HL-60/S4 treated with phorbol 12-myristate 13-acetate at 8.2 ng/mL for 4 days and 3 days (cell line): ENCODE measurements around the gene TMEM221.

ENCODE experiments used
- in situ Hi-C: fragments of 300-500 bp; cut with MboI; formaldehyde crosslinking; loops from 2 replicates; pipeline ENCODE4 v1.15.0; 2022; ENCODE audit warnings: low sequenced_read_pairs

The TMEM221 gene

DNA sequence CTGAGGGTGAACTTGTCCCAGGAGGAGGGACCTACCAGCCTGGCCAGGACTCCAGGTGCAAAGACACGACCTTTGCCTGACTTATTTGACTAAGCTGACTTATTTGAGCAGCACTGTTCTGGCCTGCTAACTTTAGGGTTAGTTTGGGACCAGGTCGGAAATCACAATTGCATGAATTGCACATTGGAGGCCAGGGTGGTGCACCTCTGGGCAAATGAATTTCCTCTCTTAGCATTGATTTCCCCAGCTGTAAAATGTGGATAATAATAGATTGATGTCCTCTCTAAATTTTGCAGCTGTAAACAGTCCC lies 41.6 kb downstream of the TMEM221 start:
- in situ Hi-C loops, result no loop called here

DNA sequence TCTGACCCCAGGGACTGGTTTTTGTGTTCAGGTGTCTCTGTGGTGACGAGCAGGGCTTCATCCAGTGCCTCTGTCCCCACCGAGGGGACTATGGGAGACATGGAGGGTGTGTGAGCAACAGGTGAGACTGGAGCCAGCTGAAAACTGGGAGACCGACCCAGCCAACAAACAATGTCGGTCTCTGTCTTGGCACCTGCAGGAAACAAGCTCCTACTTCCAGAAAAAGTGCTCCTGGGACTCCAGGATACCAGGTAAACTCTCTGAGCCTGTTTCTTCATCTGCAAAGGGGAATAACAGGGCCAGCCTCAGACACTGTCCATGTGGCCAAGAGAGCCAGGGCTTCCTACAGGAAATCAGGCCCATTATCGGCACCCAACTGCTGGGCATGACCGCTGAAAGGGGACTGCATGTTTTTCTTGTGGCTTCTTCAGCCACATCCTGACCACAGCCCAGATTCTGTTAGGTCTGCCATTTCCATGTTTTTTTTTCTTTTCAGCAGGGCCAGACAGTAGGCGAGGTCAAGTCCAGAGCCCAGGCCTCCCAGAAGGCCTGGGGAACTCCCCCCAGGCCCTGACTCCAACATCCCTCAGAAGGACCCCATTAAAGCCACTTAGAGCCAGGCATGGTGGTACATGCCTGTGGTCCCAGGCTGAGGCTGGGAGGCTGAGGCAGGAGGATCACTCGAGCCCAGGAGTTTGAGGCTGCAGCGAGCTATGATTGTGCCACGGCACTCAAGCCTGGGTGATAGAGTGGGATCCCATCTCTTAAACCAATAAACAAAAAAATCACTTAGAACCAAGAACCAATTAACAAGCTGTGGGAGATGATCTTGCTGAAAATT lies 42.2 kb downstream of the TMEM221 start:
- in situ Hi-C loops, result no loop called here

DNA sequence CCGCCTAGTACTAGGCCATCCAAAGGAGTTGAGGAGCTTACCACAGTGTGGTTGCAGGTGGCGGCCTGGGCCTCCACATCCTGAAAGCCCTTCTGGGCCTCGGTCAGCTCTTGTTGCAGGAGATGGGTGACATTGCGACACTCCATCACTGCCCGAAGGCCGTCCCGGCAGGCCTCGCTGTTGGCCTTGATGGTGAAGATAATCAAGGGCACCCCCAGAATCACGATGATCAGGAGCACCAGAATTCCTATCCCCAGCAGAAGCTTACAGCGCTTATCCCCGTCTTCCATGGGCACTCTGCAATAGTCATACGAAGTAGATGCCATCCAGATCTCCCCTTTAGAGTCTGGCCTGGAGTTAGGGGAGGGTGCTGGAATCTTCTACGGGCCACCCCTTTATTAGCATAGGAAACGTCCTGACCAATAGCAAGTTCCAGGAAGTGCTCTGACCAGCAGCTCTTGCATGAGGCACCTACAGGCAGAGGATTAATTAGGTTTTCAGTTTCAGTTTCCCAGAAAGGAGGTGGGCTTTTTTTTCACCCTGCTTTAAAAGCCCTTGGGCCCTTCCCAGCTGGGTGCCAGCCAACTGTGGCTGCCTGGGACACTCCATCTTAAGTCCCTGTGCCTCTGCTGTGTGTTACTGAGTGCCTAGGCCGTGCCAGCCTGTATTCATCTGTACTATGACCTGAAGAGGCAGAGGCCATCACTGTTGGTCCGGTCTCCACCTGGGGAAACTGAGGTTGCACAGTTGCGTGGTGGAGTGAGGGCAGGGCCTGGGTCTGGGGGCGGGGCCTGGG lies 43.0 kb downstream of the TMEM221 start, which contains the start of gene BST2:
TSS of gene BST2 (minus strand) at position 381 of the 796 bp plus-strand sequence. CDS start at position 326, 55 bp downstream.
- in situ Hi-C loops, result no loop called here

DNA sequence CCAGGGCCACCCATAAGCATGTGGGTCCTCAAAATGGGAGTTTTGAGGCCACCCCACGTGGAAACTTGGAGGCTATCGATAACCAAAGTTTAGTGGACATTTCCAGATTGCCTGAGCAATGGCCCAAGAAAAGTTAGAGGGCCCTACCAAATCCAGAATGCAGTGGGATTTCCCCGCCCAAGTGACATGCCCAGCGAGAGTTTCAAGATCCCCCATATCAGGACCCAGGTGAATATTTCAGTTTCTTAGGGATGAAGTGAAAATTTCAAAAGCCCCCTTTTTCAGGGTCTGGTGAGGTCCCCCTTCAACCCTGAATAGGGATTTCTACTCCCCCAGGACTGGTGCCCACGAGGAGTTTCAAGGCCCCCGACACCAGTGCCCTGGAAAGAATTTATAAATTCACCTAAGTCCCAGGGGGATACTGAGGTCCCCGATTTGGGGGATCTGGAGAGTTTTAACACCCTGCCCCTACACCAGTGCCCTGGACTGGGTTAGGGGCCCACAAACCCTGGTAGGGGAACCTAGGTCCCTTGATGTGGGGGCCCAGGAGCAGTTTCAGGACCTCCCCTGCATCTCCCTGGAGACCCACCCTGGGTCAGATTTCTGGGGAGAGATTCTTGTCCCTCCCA lies 43.7 kb downstream of the TMEM221 start:
- in situ Hi-C loops, result no loop called here

DNA sequence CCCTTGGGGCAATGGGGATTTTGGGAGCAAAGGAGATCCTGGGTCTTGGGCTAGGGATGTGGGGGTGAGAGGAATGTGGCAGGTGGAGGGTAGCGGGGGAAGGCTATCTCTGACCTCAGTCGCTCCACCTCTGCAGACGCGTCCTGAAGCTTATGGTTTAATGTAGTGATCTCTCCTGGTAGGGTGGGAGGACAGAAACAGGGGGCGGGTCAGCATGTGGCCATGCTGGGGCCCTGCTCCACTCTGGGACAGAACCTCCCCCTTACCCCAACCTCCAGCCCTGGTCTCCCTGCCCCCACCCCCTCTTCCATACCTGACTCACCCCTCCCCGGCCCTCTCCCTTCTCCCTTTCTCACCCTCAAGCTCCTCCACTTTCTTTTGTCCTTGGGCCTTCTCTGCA lies 44.5 kb downstream of the TMEM221 start:
- in situ Hi-C loops, result no loop called here

DNA sequence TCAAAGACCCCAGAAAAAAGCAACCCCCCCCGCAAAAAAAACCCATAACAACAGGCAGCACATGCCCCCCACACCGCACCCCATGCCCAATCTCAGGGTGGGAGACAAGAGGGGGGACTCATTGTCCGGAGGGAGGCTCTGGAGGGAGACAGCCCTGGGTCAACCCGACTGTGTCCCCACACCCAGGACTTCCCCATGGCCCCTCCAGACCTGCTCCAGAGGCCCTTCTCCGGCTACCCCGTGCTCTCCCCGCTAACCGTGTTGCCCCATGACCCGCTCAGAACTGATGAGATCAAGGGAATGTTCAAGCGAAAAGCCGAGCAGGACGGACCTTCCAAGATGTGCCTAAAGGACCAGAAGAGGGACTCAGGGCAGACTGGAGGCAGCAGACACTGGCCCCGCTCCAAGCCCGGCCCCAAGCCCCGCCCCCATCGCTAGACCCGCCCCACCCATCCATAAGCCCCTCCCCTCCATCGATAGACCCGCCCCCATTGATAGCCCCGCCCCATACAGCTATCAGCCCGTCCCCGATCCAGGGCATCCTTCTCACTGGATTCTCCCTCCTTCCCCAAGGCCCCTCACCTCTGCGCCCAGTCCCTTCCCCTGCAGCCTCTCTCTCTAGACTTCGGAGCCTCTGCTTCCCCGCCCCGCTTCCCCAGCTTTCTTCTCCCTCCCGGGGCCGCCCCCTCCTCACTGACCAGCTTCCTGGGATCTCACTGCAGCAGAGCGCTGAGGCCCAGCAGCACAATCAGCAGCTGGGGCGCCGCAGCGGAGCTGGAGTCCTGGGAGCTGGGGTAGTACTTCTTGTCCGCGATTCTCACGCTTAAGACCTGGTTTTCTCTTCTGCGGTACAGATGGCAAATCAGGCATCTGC lies 45.2 kb downstream of the TMEM221 start:
- in situ Hi-C loops, result no loop called here

DNA sequence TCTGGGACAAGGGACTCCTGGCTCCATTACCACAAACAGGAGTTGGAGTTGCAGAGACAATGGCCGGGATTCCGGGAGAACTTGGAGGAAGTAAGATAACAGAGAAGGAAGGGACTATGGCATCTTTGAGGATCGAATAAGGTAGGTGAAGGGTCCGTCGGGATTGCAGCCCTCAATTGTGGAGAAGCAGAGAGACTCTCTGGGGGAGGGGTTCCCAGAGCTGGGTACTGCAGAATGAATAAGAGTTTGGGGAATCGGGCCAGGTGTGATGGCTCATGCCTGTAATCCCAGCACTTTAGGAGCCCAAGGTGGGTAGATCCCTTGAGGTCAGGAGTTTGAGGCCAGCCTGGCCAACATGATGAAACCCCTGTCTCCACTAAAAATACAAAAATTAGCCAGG lies 46.8 kb downstream of the TMEM221 start:
- in situ Hi-C loops, result no loop called here

DNA sequence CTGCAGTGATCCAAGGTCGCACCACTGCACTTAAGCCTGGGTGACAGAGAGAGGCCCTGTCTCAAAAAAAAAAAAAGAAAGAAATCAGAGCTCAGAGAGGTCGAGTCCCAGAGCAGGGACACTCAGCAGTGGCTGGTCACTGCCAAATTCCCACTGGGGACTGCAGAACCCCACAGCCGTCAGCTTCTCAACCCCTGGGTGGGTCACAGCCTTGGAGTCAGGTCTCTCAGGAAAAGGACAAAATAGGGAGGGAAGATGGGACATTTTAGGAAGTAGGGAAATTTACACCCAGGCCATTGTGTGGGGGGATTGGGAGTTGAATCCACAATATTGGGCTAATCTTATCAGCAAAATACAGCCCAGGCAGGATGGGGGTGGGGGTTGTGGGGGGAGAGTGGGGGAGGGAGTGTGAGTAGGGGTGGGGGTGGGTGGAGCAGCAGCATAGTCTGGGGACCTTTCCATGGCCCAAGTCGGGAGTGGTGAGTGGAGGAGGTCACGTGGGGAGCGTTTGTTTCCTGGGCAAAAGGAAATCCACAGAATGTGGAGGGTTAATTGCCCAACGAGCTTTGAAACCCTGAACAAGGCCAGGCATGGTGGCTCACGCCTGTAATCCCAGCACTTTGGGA lies 49.5 kb downstream of the TMEM221 start:
- in situ Hi-C loops, result no loop called here

DNA sequence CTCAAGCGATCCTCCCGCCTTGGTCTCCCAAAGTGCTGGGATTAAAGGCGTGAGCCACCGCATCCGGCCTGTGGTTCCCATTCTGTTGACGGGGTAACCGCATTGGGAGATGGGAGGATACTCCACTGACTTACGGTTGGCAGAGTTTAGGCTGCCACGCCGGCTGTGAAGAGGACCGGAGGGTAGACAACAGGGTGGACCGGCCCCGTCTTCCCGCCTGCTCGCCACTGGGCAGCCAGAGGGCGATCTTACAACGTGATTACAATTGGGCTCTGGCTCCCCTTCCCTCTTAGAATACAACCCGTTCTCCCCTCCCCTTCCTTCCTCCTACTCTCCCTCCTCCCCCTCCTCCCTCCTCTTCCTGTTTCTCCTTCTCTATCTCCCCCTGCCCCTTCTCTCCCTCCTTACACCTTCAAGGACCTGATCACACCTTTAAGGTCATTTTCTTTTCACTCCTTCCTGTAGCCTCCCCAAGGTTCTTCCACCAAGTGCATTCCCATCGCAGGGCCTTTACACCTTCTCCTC lies 53.5 kb downstream of the TMEM221 start:
- in situ Hi-C loops, result no loop called here

DNA sequence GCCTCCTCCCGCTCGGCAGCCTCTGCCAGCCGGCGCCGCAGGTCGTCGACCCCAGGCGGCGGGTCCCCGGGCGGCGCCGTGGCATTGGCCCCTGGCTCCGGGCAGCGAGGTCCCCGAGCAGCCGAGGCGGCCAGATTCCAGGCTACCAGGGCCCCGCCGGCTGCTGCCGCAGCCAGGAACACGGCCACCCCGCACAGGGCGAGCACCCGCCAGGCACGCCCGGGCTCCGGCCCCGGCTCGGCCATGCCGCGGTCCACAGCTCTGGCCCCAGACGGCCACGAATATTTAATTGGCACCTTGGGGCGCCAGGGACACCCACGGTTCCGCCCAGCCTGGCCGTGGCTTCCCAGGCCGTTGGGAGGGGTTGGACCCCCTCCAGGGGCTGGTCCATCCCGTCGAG lies 54.6 kb downstream of the TMEM221 start, which contains the start of gene CCDC194:
TSS of gene CCDC194 (minus strand) at position 283 of the 400 bp plus-strand sequence. CDS start at position 245, 38 bp downstream.
- in situ Hi-C loops, result no loop called here

DNA sequence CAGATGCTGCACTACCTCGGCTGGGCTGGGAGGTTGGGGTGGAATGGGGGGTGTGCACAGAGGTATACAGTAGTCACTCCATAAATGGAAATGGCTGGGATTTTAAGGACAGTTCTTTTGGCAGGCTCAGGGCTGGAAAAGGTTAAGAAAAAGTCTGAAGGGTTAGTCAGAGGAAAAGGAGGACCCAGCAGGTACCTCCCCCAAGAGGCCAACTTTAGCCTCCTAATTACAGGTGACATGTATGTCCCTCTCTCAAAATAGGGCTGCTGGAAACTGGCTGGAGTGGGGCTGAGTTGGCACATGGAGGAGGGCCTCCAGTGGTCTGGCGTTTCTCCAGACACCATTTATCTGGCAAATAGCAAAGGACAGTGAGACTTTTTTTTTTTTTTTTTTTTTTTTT lies 55.5 kb downstream of the TMEM221 start:
- in situ Hi-C loops, result no loop called here

DNA sequence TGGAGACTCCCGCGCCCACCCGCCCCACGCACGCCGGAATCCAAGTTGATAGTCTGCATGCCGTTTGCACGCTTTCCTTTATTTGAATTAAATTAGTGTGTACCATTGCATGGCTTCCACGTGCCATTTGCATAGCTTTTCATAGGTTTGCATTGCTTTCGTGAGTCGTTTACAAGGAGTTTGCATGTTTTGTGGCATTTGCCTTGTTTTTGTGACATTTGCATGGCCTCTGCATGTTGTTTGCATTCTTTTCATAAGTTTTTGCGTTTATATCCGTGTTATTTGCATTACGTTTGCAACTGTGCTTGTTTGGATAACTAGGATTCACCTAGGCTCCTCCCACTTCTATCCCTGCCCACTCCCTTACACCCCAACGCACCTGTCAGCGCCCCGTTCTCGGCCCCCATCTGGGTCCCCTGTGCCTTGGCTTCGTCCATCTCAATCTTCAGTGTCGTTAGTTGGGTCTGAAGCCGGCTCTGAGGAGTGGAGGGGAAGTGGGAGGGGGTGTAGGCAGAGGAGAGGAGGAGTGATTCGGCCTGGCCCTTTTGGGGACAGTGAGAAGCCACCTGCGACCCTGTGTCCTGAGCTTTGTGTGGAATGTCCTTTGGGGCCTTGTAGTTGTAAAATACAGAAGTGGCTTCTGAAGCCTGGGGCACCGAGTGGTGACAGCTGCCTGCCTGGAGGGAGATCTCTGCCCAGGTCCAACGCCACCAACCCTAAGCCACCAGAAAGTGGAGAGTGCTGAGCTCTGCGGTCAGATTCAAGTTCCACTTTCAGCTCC lies 56.9 kb downstream of the TMEM221 start:
- in situ Hi-C loops, result no loop called here

DNA sequence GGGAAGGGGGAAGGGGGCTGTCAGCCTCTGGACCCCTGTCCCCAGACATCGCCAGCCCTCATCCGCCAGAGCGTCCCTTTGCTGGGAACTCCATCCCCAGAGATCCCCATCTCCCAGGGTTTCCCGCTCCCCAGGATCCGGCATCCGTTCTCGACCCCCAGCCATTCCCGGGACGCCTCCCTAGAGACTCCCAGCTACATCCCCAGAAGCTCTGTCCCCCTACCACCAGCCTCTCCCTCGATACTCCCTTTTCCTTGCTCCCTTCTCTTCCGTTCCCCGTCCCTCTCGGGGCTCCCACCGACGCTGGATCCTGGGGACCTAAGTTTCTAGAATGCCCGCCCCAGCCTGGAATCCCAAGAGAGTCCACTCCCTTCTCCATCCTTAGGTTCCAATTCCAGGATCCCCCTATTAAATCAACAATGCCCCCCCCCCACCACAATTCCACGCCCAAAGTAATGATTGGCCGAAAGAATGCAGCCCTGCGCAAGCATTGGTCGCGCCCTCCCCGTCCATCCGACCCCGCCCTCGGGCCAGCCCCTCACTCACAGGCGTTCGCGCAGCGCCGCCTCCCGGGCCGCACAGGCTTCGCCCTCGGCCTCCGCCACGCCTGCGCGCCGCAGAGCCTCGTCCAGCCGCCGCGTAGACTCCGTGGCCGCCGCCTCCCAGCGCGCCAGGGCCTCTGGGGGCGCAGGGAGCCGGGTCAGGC lies 57.6 kb downstream of the TMEM221 start:
- in situ Hi-C loops, result no loop called here

DNA sequence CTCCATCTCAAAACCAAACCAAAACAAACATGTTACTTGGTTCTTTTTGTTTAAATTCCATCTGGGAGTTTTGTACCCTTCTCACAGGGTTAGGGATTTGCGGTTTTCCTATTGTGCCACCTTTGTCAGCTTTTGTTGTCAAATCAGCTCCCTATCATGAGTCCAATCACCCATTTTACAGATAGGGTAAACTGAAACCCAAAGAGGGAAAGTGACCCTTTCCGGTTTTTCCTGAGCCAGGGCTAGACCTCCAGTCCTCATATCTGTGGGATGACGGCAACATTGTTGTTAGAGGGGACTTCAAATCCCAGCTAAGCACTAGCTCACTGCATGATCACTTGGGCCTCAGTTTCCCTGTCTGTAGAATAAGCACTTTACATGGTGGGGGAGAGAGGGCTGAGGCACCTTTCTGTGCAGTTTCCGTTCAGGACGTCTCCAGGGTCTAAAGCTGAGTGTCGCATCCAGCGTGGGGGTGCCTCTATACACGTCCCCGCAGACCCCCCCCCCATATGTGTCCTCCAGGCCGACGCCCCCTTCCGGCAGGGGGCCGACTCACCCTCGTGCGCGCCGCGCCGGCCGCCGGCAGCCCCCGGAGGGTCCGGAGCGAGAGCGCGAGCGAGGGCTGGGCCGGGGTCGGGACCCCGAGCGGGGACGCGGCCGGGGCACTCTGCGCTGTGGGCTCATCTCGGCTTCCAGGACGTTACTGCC lies 58.4 kb downstream of the TMEM221 start:
- in situ Hi-C loops, result no loop called here

DNA sequence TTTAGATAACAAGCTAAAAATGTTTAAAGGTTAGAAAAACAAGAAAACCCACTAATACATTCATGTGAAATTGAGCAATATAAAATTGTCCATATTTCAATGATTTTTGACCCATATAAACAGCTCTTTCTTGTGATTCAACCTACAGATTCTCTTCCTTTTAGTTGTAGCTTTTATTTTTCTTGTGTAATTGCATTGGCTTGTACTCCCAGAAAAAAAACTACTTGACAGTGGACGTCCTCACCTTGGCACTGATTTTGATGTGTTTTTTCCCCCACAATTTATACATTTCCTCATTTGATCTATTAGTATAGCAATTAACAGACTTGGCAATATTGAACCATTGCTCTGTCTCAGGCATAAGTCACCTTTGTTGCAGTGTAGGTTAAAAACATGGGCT lies 59.2 kb downstream of the TMEM221 start:
- in situ Hi-C loops, result no loop called here

DNA sequence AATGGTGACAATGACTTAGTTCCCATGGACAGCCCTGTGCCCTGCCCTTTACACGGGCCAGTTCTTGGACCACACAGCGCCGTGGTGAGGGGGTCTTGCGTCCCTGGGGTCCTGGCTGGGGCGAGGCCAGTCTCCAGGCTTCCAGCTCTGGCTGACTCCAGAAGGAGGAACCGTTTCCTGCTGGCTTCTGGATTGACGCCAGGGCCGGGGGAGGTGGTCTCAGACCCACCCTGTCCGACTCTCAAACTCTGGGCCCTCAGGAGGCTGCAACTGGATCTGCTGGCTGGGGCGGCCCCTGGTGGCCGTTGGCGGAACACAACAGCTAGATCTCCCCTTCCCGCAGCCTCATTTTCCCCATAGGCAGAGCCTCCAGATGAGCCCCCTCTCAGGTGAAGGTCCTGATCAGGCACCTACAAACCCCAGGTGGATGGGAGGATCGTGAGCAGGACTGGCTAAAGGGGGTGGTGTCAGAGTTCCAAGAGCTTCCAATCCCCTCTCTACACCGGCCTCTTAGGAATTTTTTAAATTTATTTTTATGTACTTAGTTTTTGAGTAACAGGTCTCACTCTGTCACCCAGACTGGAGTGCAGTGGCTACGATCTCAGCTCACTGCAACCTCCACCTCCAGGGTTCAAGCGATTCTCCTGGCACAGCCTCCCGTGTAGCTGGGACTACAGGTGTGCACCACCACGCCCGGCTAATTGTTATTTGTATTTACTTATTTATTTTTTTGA lies 62.4 kb downstream of the TMEM221 start:
- in situ Hi-C loops, result no loop called here
